Stimulated activated CD4-positive, alpha-beta T cell treated with anti-CD3 and anti-CD28 coated beads, Interleukin-15, amount 100 ng/mL, for 1 hour (primary cell): Measurements from ENCODE around the gene PSKH1.
A peak's percentile ranks its signal among the peaks of the same experiment; 100 is the strongest.
"Not testable (repeated sequence)": the region's sequence is repeated elsewhere in the genome, so short reads cannot be mapped to it uniquely, and the experiment has no call there.

Experiments used
- DNase-seq, 2 donors: peaks; one replicate each; pipeline ENCODE4 v3.0.0-alpha.2; 2020; ENCODE audit warnings: low read depth in 1 of 2, low spot score in 1 of 2

PSKH1 gene

DNA sequence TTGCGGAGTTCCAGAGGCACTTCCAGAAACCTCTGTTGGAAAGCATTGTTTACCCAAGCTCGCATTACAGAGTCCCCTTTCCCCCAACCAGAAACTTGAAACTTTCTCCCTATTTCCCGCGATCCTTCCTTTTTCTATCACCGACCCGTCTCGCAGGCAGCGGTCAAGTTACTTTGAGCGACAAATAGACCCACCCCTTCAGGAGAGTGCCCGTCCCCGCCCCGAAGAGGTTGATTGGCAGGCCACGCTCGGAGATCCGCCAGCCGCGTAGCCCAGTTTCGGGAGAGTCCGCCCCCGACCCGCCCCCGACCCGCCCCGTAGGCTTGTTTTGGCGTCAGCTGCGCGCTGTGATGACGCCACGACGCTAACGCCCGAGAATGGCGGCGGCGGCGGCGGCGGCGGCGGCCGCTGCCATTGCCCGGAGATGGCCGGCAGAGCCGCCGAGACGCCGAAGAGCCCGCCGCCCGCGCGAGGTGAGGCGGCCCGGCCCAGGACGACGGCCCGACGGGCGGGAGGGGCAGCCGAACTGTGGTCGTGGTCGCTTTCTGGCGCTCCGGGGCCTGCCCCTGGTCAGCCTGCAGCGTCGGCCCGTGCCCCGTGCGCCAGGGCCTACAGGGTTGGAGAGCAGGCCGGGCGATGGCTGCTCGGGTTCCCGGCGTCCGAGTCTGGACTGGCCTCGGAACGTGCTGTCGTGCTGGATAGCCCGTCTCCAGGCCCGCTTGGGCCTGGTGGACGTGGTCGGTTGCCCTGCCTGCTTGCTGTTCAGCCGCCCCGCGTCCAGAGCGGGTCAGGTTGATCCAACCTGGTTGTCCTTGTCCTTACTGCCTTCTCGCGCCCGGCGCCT lies at the start of gene PSKH1:
Gene PSKH1, plus strand, starts transcription at position 356 of the 844 bp plus-strand sequence. CDS start 15,496 bp downstream, outside the sequence.
- DNase-seq: peak; percentile 82 to 90

GRCh38 chr16:67843343-67843765 lies 49.7 kb upstream of the PSKH1 start:
- no peak for DNase-seq

DNA sequence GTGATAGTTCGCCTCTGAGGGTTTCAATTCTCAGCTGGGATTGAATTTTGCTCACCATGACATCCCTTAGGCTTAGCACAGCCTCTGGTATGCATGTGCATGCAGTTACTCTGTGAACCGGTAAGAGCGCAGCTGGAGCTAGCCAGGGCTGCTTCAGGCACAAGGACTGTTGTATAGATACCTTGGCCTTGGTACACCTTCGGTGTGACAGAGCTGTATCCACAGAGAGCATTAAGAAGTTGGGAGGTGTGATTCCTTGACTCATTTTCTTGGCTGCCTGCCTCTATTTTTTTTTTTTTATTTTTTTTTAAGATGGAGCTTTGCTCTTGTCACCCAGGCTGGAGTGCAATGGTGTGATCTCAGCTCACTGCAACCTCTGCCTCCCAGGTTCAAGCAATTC lies 48.6 kb upstream of the PSKH1 start:
- no peak for DNase-seq

- no peak for DNase-seq
Measured at GRCh38 chr16:67845291-67846062, 47.6 kb upstream of the PSKH1 start.

DNA sequence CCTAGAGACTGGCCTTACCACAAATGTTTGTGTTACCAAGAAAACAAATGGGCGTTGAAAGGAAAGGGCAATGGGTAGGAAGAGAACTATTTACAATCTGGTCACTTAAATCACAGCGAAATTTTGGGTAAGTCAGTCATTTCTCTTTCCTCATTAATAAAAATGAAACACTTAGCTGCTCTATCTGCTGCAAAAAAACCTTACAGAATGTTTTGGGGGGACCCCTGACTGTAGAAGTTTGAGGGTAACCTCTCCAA lies 47.1 kb upstream of the PSKH1 start:
- no peak for DNase-seq

DNA sequence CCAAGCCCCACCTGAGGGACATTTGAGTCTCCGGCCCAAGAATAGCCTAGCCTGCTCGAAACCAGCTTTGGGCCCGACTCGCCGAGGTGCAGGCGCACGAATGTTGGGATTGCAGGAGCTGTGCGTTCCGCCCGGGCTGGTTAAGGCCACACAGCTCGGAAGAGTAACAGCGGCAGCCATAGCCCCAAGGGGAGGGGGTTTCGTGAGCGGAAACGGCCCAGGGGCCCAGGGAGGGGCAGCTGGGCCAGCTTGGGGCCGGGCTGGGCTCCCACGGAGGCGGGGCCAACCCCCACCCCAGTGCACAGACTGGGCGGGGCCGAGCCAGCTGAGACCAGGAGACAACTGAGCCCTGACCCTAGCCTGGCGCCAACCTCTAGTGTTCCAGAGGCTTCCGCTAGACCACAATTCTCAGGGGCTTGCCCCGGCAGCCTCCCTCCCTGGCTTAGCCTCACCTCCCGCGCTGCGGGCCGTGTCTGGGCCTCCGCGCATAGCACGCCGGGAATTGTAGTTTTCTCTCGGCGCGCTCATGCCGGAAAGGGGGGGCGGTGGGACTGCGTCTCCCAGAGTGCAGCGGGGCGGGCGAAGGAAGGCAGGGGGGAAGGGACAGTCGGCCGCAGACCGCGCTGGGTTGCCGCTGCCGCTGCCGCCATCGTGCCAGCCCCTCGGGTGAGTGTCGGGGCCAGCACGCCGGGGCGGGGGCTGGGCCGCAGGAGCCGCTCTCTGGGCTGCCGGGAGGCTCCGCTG lies 46.6 kb upstream of the PSKH1 start, which contains the start of gene NUTF2:
Gene NUTF2, plus strand, starts transcription at position 614 of the 744 bp plus-strand sequence. CDS start 18,198 bp downstream, outside the sequence.
- peak; percentile 88 to 91 for DNase-seq

- DNase-seq: no peak
Measured at GRCh38 chr16:67847064-67847861, 45.8 kb upstream of the PSKH1 start, which contains the start of gene CENPT. Gene CENPT, minus strand, starts transcription at chr16:67847693. Its CDS starts 13,834 bp downstream, at chr16:67833859.

- no peak for DNase-seq
Measured at GRCh38 chr16:67848118-67848517, 44.9 kb upstream of the PSKH1 start.

DNA sequence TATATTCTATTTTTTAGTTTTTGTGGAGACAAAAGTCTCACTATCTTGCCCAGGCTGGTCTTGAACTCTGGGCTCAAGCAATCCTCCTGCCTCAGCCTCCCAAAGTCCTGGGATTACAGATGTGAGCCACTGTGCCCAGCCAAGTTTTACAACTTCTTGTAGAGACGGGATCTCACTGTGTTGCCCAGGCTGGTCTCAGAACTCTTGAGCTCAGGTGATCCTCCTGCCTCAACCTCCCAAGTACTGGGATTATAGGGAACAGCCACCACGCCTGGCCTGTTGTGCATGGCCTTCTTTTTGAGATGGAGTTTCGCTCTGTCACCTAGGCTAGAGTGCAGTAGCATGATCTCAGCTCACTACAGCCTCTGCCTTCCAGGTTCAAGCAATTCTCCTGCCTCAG lies 39.4 kb upstream of the PSKH1 start:
- DNase-seq: no peak

GRCh38 chr16:67855789-67856188 lies 37.3 kb upstream of the PSKH1 start:
- no peak for DNase-seq

DNA sequence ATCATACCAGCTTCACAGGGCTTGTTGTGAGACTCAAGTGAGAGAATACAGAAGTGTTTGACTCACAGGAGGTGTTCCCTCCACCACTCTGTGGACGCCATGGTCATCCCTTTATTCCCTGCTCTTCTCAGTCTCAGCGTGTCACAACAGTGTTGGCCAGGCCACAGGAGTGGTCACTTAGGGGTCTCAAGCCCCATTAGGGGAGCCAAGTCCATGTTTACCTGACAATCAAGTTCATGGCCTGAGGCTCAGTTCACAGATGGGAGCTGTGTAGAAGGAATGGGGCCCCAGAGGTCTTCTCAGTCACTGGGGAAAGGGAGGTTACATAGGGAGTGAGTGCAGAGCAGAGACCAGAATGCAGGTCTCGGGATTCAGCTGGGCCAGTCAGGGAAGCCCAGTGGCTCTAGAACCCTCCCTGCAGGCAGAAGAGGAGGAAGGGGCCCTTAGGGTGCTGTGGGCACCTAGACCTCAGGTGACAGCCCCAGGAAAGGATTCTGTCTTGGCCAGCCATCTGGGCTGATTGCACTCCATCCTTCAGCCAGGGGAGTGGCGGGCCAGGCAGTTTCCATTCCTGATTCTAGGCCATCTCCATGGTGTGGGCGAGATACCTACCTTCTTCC lies 36.0 kb upstream of the PSKH1 start:
- no peak for DNase-seq

GRCh38 chr16:67857547-67858233 lies 35.4 kb upstream of the PSKH1 start:
- no peak for DNase-seq

GRCh38 chr16:67858500-67858899 lies 34.6 kb upstream of the PSKH1 start:
- no peak for DNase-seq

DNA sequence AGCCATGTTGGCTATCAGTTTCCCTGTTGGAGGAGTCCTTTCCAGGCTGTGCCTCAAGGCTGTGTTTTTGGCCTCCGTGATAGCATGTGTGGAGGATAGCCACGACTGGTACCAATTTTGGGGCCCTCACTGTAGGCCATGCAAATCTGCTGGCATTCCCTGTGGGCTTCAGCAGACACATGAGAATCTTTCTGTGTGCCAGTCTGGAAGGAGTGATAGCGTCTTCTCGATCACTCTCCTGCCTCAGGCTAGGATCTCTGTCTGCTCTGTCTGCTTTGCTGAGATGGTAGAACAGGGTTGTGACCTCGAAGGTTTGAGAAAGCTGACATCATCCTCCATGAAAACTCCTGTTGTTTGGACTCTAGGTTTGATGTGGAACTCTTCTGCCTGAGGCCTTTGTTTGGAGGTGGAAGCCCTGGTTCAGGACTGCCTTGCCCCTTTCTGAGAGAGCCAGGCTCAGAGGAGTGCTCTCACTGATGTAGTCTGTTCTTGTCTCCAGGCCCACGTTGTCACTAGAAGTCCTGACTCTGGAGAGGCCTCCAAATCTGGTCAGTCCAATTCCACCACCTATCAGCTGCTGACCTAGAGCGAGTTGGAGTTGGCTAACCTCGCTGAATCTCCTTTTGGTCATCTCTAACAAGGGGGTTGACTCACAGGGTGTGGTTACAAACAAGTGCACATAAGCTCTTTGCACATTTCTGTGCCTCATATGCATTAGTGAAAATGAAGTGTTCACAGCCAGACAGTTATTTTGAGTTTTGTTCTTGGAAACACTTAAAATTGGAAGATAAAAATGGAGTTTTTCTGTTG lies 32.3 kb upstream of the PSKH1 start:
- DNase-seq: no peak

GRCh38 chr16:67861877-67862276 lies 31.2 kb upstream of the PSKH1 start:
- DNase-seq: no peak

GRCh38 chr16:67862623-67863583 lies 30.2 kb upstream of the PSKH1 start:
- DNase-seq: no peak

GRCh38 chr16:67864044-67864443 lies 29.0 kb upstream of the PSKH1 start:
- not testable (repeated sequence) for DNase-seq

DNA sequence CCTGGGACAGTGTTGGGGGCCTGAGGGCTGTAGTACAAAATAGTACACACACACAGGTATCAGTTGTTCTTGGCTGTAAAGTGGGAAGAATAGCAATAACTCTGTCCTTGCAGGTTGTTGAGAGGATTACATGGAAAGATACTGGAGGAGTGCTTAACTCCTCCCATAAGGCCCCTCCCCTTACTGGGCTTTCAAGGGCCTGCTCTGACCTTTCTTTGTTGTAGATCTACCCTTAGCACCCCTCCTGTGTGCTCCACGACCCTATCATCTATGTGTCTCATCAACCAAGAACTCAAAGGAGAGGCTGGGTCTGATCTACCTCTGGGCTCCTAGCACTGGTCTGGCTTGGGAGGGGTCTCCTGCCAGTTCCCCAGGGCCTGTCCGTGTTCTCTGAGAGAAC lies 28.5 kb upstream of the PSKH1 start:
- DNase-seq: no peak
